Midbrain (tissue), 1 donor: ENCODE data around the gene OSTC.

Experiments used
- DNase-seq: peaks from one replicate; lab custom pipeline; 2025; lab: John Stamatoyannopoulos, UW

OSTC gene

DNA sequence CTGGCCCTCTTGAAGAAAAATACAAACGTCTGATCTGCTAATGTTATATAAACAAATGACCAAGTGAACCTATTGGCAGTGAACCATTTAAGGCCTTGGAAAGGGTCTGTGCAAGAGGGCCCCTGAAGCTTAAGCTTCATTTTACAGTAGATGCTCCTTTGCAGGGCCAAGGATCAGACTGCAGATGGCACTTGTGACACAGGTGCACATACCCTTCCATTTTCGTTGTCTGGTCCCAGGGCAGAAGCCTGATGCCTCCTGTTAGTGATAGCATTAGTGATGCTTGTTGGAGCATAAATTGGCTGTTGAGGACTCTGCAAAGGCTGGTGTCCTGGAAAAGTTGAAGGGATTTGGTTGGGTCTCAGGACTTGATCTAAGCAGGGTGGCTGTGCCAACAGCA, 65.9 kb downstream of the OSTC start:
- DNase-seq, result no peak

DNA sequence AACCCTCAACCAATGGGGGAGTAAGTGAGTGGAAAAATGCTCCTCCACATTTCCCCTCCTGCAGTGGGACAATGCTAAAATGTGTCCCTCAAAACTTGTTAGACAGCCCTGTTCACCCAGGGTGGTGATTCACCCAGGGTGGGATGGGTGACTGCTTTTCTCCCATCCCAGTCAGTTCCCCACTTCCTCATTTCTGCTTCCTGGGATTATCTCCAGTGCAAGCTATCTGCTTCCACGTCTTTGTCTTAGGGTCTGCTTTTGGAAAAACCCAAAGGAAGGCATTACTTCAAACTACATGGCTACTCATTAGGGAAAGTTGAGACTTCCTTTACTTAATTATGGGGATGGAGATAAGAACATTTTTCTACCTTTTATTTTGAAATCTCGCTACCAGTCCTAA, 67.0 kb downstream of the OSTC start:
- DNase-seq, result no peak
